Lung (tissue), 12 donors: ENCODE measurements around the gene PTGES. TPM values are rescaled to one million over a fixed set of nuclear protein-coding genes. Genes with fewer than 3 reads are reported as not detected.

Experiments
- ATAC-seq: fragments of 200-7000 bp; cut with Tn5 transposase; one replicate; pipeline ENCODE4 v1.9.1; 2020; ENCODE audit warnings: moderate number of reproducible peaks; ENCODE audit not compliant: insufficient read depth, low FRiP score
- DNase-seq, 3 donors: peaks; one replicate each; pipeline ENCODE4 v3.0.0-alpha.2; 2013 to 2017
- H3K27ac ChIP-seq, 2 donors: one replicate each; pipeline ENCODE4 v1.5.1; 2013; ENCODE audit warnings: mild to moderate bottlenecking in 2 of 2, moderate library complexity in 2 of 2, control low read depth in 1 of 2, inconsistent platforms in 1 of 2, low read depth in 1 of 2, low read length in 1 of 2
- H3K27me3 ChIP-seq, 3 donors: one replicate each; pipeline ENCODE4 v1.5.1; 2013; ENCODE audit warnings: low read length in 2 of 3; ENCODE audit not compliant: control insufficient read depth in 3 of 3, insufficient read depth in 3 of 3
- H3K36me3 ChIP-seq, 4 donors: one replicate each; pipeline ENCODE4 v1.5.1; 2013; ENCODE audit warnings: low read length in 4 of 4, mild to moderate bottlenecking in 1 of 4, moderate library complexity in 1 of 4; ENCODE audit not compliant: control insufficient read depth in 4 of 4, insufficient read depth in 4 of 4
- H3K4me1 ChIP-seq, 5 donors: one replicate each; pipeline ENCODE4 v1.5.1; 2013; ENCODE audit warnings: low read length in 5 of 5, mild to moderate bottlenecking in 2 of 5, moderate library complexity in 1 of 5; ENCODE audit not compliant: control insufficient read depth in 5 of 5, insufficient read depth in 5 of 5
- H3K4me3 ChIP-seq: one replicate; pipeline ENCODE4 v1.5.1; 2013; ENCODE audit warnings: mild to moderate bottlenecking, control low read depth, moderate library complexity
- H3K9ac ChIP-seq, 2 donors: one replicate each; pipeline ENCODE4 v1.5.1; 2013; ENCODE audit warnings: low read length in 2 of 2, control low read depth in 1 of 2; ENCODE audit not compliant: insufficient read depth in 1 of 2
- H3K9me3 ChIP-seq, 4 donors: one replicate each; pipeline ENCODE4 v1.5.1; 2013; ENCODE audit warnings: low read length in 3 of 4, mild to moderate bottlenecking in 1 of 4, moderate library complexity in 1 of 4; ENCODE audit not compliant: control insufficient read depth in 4 of 4, insufficient read depth in 3 of 4
- WGBS, 2 donors: extraction: QIAGEN DNeasy Blood & Tissue Kit; methylation state at CpG; one replicate each; pipeline ENCODE4 v1.1.7; 2013; 5-methylcytosine and 5-hydroxymethylcytosine counted together
- polyA plus RNA-seq, 2 donors: library from polyadenylated mRNA; stranded (reverse); fragments of 200-250 nt; gene quantifications; one replicate each; pipeline ENCODE4 v1.2.1, GENCODE V29; 2013
- total RNA-seq, 2 donors: library from RNA; depleted of rRNA in 1 of 2; stranded (reverse); fragments of >200 nt in 1 of 2; gene quantifications; one replicate each; pipeline ENCODE4 v1.2.1, GENCODE V29; 2014 to 2021
- TF ChIP-seq, protein P1 (sequence below): IDR thresholded peaks from 2 replicates; pipeline ENCODE4 v1.5.1; 2012; ENCODE audit warnings: mild to moderate bottlenecking; ENCODE audit errors: control extremely low read depth, extremely low read depth
- donor health status: control.
- donor health status: control.
- donor health status: Bipolar disorder and iron deficiency.
- donor health status: healthy.
- donor health status: DM: yes; HTN: yes; CAD: no.

PTGES gene
- total and polyA plus RNA-seq, 4 donors: 8.0 to 19.8 (median 14.0) TPM

DNA sequence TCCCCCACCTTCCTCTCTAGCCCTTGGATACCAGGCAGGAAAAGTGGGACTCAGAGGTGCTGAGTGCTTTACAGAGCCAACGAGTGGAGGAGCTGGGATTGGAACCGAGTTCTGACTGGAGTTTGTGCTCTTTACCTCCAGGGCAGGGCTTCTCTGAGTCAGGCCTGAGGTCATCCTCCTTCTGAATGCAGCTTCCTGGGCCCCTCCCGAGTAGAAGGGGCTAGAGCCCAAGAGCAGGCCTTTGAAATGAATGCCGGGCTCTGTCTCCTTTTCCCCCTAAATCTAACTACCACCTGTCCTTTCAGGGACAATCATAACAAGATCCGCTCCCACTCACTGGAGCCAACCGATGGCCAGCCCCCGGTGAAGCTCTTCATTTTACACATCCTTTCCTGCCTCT, 12.7 kb downstream of the PTGES start:
- TF ChIP-seq, protein P1, sequence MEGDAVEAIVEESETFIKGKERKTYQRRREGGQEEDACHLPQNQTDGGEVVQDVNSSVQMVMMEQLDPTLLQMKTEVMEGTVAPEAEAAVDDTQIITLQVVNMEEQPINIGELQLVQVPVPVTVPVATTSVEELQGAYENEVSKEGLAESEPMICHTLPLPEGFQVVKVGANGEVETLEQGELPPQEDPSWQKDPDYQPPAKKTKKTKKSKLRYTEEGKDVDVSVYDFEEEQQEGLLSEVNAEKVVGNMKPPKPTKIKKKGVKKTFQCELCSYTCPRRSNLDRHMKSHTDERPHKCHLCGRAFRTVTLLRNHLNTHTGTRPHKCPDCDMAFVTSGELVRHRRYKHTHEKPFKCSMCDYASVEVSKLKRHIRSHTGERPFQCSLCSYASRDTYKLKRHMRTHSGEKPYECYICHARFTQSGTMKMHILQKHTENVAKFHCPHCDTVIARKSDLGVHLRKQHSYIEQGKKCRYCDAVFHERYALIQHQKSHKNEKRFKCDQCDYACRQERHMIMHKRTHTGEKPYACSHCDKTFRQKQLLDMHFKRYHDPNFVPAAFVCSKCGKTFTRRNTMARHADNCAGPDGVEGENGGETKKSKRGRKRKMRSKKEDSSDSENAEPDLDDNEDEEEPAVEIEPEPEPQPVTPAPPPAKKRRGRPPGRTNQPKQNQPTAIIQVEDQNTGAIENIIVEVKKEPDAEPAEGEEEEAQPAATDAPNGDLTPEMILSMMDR: no peak
- no peaks in the 10 kb centered on the region for H3K9me3 ChIP-seq
- ATAC-seq: no peak
- peaks cover 0 to 6% (median 0%) of the 10 kb centered on the region in 5 donors for H3K4me1 ChIP-seq
- DNase-seq: no peak
- no peak overlapping the region for H3K27ac ChIP-seq
- H3K4me3 ChIP-seq: no peak overlapping the region
- no peak overlapping the region for H3K9ac ChIP-seq
- H3K27me3 ChIP-seq: peaks cover 0 to 5% (median 0%) of the 10 kb centered on the region in 3 donors
- peaks cover 0 to 2% (median 0%) of the 10 kb centered on the region in 4 donors for H3K36me3 ChIP-seq
- WGBS, 2 donors: 89 to 93% methylated on average over 7 of the region's 7 CpGs

DNA sequence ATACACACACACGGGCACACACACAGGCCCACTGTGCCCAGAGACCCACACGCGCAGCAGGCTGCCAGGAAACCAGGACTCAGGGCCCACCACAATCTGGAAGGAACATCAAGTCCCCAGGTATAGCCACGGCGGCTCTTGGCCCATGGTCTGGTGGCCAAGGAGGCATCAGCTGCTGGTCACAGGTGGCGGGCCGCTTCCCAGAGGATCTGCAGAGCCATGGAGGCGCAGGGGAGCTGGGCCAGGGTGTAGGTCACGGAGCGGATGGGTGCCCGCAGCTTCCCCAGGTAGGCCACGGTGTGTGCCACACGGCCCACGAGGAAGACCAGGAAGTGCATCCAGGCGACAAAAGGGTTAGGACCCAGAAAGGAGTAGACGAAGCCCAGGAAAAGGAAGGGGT, 13.4 kb downstream of the PTGES start:
- 95 to 98% methylated on average over 16 of the region's 16 CpGs for WGBS, 2 donors
- H3K4me1 ChIP-seq: peaks cover 0 to 6% (median 0%) of the 10 kb centered on the region in 5 donors
- H3K27ac ChIP-seq: no peak overlapping the region
- no peak overlapping the region for H3K9ac ChIP-seq
- TF ChIP-seq, protein P1: no peak
- no peaks in the 10 kb centered on the region for H3K9me3 ChIP-seq
- peaks cover 0 to 2% (median 0%) of the 10 kb centered on the region in 4 donors for H3K36me3 ChIP-seq
- DNase-seq (no peak), ATAC-seq (no peak)
- H3K4me3 ChIP-seq: no peak overlapping the region
- H3K27me3 ChIP-seq: peaks cover 0 to 5% (median 0%) of the 10 kb centered on the region in 3 donors

DNA sequence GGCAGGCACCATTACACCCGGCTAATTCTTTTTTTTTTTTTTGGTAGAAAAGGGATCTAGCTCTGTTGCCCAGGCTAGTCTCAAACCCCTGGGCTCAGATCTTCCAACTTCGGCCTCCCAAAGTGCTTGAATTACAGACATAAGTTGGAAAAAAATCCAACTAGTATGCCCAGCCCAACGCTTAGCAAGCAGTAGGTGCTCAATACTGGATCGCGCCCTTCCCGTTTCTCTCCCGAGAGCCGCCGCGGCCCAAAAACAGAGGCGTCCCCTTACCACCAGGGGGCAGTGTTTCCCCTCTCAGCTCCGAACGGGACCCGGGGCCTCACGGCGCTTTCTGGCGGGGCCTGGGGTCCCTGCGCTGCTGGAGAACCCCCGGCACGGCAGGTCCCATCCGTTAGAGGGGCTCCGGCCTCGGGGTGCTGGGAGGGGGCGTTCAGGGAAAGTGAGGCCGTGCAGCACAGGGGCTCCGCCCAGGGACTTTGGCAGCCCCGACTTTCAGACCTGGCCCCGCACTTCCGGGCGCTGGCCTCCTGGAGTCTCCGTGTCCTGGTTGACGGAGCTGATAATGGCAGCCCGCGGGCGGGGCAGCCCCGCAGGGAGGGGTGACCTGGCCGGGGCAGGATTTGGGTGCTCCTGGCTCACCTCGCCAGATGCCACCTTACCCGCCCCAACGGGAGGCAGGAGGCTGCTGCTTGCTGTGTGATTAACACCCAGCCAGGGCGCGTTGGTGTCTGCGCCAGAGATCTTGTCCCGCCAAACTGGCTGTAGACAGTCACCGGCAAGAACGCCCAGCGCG, 15.2 kb downstream of the PTGES start:
- DNase-seq: peak; percentile 87 to 91 (median 88)

More for the DNA sequence above, 15.2 kb downstream of the PTGES start:
- Histone ChIP-seq H3K36me3 (peaks cover 0 to 2% (median 0%) of the 10 kb centered on the region in 4 donors), H3K4me1 (peaks cover 0 to 6% (median 0%) of the 10 kb centered on the region in 5 donors), H3K9me3 (no peaks in the 10 kb centered on the region), H3K9ac (peak overlapping the region in 1 of 2 donors; percentile 55), H3K27ac (peak overlapping the region in 1 of 2 donors; percentile 54), H3K27me3 (peaks cover 0 to 5% (median 0%) of the 10 kb centered on the region in 3 donors), H3K4me3 (peak overlapping the region; percentile 10)
- TF ChIP-seq, protein P1: peak; percentile 79
- 5 to 6% methylated on average over 48 of the region's 48 CpGs for WGBS, 2 donors
- peak; percentile 86 for ATAC-seq
